Measurements from ENCODE around the gene ADRM1. TPM values are rescaled to one million over a fixed set of nuclear protein-coding genes. Genes with fewer than 3 reads are reported as not detected.

ADRM1 gene
- total and polyA plus RNA-seq, 8 donors, result 30.0 to 96.9 (median 43.5) TPM

DNA sequence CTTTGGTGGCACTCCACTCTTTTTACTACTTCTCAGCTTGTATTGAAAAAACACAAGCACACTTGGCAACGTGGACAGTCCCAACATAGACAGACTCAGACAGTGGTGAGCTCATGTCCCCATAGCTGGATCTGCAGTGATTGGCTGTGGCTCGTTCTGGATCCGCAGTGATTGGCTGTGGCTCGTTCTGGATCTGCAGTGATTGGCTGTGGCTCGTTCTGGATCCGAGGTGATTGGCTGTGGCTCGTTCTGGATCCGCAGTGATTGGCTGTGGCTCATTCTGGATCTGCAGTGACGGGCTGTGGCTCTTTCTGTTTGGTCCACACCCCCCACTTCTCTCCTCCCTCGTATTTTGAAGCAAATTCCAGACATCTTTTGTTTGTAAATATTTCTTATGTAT lies 36.5 kb upstream of the ADRM1 start:
- intact Hi-C loops (cut with DNase I), result no loop called here

DNA sequence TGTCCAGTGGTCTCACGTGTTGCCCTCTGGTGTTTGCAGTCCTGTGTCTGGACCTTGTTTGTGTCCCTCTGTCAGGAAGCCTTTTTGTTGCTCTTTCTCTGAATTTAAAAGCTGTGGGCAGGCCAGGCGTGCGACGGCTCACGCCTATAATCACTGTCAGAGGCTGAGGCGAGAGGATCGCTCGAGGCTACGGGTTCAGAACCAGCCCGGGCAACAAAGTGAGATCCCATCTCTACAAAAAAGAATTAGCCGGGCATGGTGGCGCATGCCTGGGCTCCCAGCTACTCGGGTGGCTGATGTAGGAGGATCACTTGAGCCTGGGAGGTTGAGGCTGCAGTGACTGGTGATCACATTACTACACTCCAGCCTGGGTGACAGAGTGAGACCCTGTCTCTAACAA lies 35.9 kb upstream of the ADRM1 start:
- no peaks in the 10 kb centered on the region for H3K4me1 ChIP-seq
- peaks cover 0 to 84% of the 10 kb centered on the region in 2 donors for H3K36me3 ChIP-seq
- DNase-seq (no peak), ATAC-seq (no peak)
- intact Hi-C loops (cut with DNase I), result no loop called here
- TF ChIP-seq, protein P1, sequence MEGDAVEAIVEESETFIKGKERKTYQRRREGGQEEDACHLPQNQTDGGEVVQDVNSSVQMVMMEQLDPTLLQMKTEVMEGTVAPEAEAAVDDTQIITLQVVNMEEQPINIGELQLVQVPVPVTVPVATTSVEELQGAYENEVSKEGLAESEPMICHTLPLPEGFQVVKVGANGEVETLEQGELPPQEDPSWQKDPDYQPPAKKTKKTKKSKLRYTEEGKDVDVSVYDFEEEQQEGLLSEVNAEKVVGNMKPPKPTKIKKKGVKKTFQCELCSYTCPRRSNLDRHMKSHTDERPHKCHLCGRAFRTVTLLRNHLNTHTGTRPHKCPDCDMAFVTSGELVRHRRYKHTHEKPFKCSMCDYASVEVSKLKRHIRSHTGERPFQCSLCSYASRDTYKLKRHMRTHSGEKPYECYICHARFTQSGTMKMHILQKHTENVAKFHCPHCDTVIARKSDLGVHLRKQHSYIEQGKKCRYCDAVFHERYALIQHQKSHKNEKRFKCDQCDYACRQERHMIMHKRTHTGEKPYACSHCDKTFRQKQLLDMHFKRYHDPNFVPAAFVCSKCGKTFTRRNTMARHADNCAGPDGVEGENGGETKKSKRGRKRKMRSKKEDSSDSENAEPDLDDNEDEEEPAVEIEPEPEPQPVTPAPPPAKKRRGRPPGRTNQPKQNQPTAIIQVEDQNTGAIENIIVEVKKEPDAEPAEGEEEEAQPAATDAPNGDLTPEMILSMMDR (IDR thresholded peaks at IDR 0.05), result no peak
- H3K27me3 ChIP-seq, result no peaks in the 10 kb centered on the region
- no peak overlapping the region for H3K27ac ChIP-seq
- peaks cover 0 to 3% of the 10 kb centered on the region in 2 donors for H3K9me3 ChIP-seq
- H3K4me3 ChIP-seq, result no peak overlapping the region

More for the DNA sequence above, 36.5 kb upstream of the ADRM1 start:
- TF ChIP-seq, protein P1 (IDR thresholded peaks at IDR 0.05), result no peak
- H3K27ac ChIP-seq, result no peak overlapping the region
- no peak for ATAC-seq
- peaks cover 0 to 84% of the 10 kb centered on the region in 2 donors for H3K36me3 ChIP-seq
- no peak overlapping the region for H3K4me3 ChIP-seq
- no peak for DNase-seq
- no peaks in the 10 kb centered on the region for H3K27me3 ChIP-seq
- no peaks in the 10 kb centered on the region for H3K4me1 ChIP-seq
- peaks cover 0 to 3% of the 10 kb centered on the region in 2 donors for H3K9me3 ChIP-seq

DNA sequence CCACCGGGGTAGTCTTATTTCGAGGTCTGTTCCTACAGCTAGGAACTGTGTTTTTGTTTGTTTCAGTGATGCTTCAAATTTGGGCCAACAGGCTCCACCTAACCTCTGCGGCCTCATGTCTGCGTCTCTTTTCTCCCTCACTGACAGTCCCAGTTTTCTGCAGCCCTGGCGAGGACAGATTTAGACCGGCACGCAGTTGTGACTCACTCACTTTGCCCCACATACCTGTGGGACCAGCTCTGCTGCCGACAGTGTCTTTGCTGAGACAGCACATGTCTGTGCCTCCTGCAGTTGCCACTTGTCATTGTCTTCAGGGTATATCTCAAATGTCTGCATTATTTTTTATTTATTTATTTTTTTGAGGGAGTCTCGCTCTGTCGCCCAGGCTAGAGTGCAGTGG lies 35.3 kb upstream of the ADRM1 start:
- Histone ChIP-seq H3K9me3 (peaks cover 0 to 3% of the 10 kb centered on the region in 2 donors), H3K4me3 (no peak overlapping the region), H3K36me3 (peaks cover 0 to 84% of the 10 kb centered on the region in 2 donors), H3K4me1 (no peaks in the 10 kb centered on the region), H3K27me3 (no peaks in the 10 kb centered on the region), H3K27ac (no peak overlapping the region)
- TF ChIP-seq, protein P1 (IDR thresholded peaks at IDR 0.05), result no peak
- intact Hi-C loops (cut with DNase I), result no loop called here
- ATAC-seq (no peak), DNase-seq (no peak)

DNA sequence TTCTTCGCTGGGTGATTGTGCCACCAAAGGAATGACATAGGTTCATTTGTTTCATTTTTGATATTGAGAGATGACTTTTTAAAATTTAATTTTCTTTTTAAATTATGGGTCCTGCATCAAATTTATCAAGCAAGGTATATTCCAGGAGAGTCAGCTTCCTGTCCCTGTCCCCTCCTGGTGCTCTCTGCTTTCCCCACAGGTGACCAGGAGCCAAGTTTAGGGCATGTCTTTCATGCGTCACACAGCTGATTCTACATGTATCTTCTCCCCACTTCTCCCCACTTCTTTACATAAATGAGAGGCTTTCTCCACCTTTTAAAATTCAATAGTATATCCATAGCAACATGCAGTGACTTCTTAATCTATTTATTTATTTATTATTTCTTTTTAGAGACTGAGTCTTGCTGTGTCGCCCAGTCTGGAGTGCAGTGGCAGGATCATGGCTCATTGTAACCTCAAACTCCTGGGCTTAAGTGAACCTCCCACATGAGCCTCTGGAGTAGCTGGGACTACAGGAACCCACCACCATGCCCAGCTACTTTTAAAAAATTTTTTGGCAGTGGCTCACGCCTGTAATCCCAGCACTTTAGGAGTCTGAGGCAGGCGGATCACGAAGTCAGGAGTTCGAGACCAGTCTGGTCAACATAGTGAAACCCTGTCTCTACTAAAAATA lies 34.4 kb upstream of the ADRM1 start:
- intact Hi-C loops (cut with DNase I), result no loop called here
- ATAC-seq, result no peak
- H3K4me1 ChIP-seq, result no peaks in the 10 kb centered on the region
- H3K27ac ChIP-seq, result no peak overlapping the region
- no peak overlapping the region for H3K4me3 ChIP-seq
- H3K36me3 ChIP-seq, result peaks cover 0 to 84% of the 10 kb centered on the region in 2 donors
- DNase-seq, result no peak
- H3K9me3 ChIP-seq, result peaks cover 0 to 3% of the 10 kb centered on the region in 2 donors
- TF ChIP-seq, protein P1 (IDR thresholded peaks at IDR 0.05), result no peak
- H3K27me3 ChIP-seq, result no peaks in the 10 kb centered on the region

DNA sequence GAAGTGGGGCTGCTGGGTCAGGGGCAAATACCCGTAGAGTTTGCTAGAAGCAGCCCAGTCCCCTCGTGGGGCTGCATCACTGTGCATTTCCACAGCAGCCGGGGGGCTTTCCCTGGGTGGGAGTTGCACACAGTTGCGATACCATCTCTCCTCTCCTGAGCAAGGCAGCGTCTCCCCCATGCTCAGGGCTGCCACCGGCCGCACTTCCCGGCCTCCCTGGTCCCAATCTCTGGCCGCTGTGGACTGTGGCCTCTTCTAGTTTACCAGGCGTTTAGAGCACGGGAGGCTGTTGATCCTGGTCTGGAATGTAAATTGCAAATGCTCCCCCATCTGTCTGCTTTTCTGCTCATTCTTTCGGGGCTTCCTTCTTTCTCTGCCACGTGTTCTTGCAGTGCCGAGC lies 33.4 kb upstream of the ADRM1 start:
- H3K4me1 ChIP-seq, result no peaks in the 10 kb centered on the region
- H3K36me3 ChIP-seq, result peaks cover 0 to 84% of the 10 kb centered on the region in 2 donors
- no peaks in the 10 kb centered on the region for H3K27me3 ChIP-seq
- intact Hi-C loops (cut with DNase I), result no loop called here
- no peak overlapping the region for H3K27ac ChIP-seq
- peaks cover 0 to 3% of the 10 kb centered on the region in 2 donors for H3K9me3 ChIP-seq
- ATAC-seq, result no peak
- DNase-seq, result no peak
- TF ChIP-seq, protein P1 (IDR thresholded peaks at IDR 0.05), result no peak
- H3K4me3 ChIP-seq, result no peak overlapping the region

Measured in left lung (tissue), 10 donors.